Hippocampal formation (tissue), 2 donors: ENCODE data around the gene ANKRD63.

Experiments
- DNase-seq, 2 donors: peaks; one replicate each; lab custom pipeline; 2025; lab: John Stamatoyannopoulos, UW

The ANKRD63 gene

GRCh38 chr15:40295877-40296560, 13.2 kb upstream of the ANKRD63 start:
- no peak for DNase-seq

- DNase-seq, result no peak
Observed at GRCh38 chr15:40295297-40295696, 12.4 kb upstream of the ANKRD63 start.

GRCh38 chr15:40293905-40294895, 11.3 kb upstream of the ANKRD63 start:
- DNase-seq, result no peak

- no peak for DNase-seq
Observed at GRCh38 chr15:40293006-40293405, 10.1 kb upstream of the ANKRD63 start.

- no peak for DNase-seq
Observed at GRCh38 chr15:40292246-40292645, 9.4 kb upstream of the ANKRD63 start.

- DNase-seq, result no peak
Observed at GRCh38 chr15:40290918-40291574, 8.2 kb upstream of the ANKRD63 start.

GRCh38 chr15:40290545-40290917, 7.7 kb upstream of the ANKRD63 start:
- no peak for DNase-seq

- no peak for DNase-seq
Observed at GRCh38 chr15:40289140-40289775, 6.4 kb upstream of the ANKRD63 start.

GRCh38 chr15:40287968-40288367, 5.1 kb upstream of the ANKRD63 start:
- DNase-seq, result no peak

- DNase-seq, result no peak
Observed at GRCh38 chr15:40287505-40287904, 4.6 kb upstream of the ANKRD63 start.

GRCh38 chr15:40286794-40287193, 3.9 kb upstream of the ANKRD63 start:
- DNase-seq, result no peak

- DNase-seq, result no peak
Observed at GRCh38 chr15:40286061-40286532, 3.2 kb upstream of the ANKRD63 start.

- DNase-seq, result no peak
Observed at GRCh38 chr15:40285554-40286011, 2.7 kb upstream of the ANKRD63 start.

GRCh38 chr15:40285151-40285550, 2.3 kb upstream of the ANKRD63 start:
- DNase-seq, result no peak

GRCh38 chr15:40283615-40284300, 894 bp upstream of the ANKRD63 start:
- DNase-seq, result no peak

GRCh38 chr15:40282147-40282868, 556 bp downstream of the ANKRD63 start:
- no peak for DNase-seq

- DNase-seq, result no peak
Observed at GRCh38 chr15:40281801-40282146, 1.1 kb downstream of the ANKRD63 start.

GRCh38 chr15:40281057-40281800, 1.6 kb downstream of the ANKRD63 start:
- no peak for DNase-seq

GRCh38 chr15:40280260-40281056, 2.4 kb downstream of the ANKRD63 start:
- no peak for DNase-seq
